AG04449 (cell line): Measurements from ENCODE around the gene ENTPD8.

ENCODE experiments used
- CTCF ChIA-PET: fragments of 350-600 bp; formaldehyde crosslinking; extraction: SDS; loops from one replicate; lab custom pipeline; 2021; ENCODE audit warnings: antibody characterized with exemption; lab: Yijun Ruan, JAX
- POLR2A ChIA-PET: fragments of 400-600, 350-600 bp; formaldehyde crosslinking; extraction: SDS; loops from one replicate; lab custom pipeline; 2020; ENCODE audit warnings: antibody characterized with exemption, inconsistent platforms; lab: Yijun Ruan, JAX
- DNase-seq: peaks from one replicate; pipeline ENCODE4 v3.0.0-alpha.2; 2010; ENCODE audit warnings: low read depth, low spot score
- H3K4me3 ChIP-seq: 2 replicates; pipeline ENCODE4 v1.5.1; 2011; ENCODE audit warnings: low read depth, mild to moderate bottlenecking, control low read depth, low read length
- TF ChIP-seq, protein P1 (sequence below): IDR thresholded peaks from one replicate; pipeline ENCODE4 v1.5.1; 2011; ENCODE audit warnings: mild to moderate bottlenecking, moderate library complexity, low read length, control low read depth, inconsistent platforms; ENCODE audit not compliant: insufficient read depth; ENCODE audit errors: missing control alignments

Gene ENTPD8

DNA sequence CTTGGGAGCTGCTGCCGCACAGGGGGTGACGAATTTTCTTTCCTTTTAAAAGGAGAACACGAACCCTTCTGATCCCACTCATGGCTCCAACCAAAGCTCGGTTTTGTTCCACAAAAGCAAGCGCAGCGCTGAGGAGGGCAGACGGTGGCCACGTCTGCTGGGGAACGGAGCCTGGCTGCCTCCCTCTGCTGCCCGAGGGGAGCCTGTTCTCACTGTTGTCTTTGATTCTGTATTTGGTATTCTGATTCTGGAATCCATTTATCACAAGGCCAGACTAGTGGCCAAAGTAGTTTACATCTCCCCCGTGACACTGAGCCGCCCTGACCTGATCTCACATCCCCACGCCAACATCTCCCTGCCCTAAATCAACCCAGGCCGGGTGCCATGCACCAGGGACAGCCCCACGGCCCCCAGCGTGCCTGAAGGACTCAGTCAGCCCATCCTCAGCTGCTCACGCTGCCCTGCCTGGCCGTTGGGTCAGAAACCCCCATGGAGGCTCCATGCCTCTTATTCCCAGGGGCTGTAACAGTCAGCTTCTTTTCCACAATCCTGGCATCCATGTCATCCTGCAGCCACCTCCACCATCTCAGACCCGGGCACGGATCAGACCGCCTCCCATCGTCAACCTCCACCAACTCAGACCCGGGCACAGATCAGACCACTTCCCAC, 24.7 kb upstream of the ENTPD8 start:
- no peak overlapping the region for H3K4me3 ChIP-seq
- ChIA-PET CTCF (no interaction called here), POLR2A (no interaction called here)
- no peak for DNase-seq
- TF ChIP-seq, protein P1, sequence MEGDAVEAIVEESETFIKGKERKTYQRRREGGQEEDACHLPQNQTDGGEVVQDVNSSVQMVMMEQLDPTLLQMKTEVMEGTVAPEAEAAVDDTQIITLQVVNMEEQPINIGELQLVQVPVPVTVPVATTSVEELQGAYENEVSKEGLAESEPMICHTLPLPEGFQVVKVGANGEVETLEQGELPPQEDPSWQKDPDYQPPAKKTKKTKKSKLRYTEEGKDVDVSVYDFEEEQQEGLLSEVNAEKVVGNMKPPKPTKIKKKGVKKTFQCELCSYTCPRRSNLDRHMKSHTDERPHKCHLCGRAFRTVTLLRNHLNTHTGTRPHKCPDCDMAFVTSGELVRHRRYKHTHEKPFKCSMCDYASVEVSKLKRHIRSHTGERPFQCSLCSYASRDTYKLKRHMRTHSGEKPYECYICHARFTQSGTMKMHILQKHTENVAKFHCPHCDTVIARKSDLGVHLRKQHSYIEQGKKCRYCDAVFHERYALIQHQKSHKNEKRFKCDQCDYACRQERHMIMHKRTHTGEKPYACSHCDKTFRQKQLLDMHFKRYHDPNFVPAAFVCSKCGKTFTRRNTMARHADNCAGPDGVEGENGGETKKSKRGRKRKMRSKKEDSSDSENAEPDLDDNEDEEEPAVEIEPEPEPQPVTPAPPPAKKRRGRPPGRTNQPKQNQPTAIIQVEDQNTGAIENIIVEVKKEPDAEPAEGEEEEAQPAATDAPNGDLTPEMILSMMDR, result no peak

DNA sequence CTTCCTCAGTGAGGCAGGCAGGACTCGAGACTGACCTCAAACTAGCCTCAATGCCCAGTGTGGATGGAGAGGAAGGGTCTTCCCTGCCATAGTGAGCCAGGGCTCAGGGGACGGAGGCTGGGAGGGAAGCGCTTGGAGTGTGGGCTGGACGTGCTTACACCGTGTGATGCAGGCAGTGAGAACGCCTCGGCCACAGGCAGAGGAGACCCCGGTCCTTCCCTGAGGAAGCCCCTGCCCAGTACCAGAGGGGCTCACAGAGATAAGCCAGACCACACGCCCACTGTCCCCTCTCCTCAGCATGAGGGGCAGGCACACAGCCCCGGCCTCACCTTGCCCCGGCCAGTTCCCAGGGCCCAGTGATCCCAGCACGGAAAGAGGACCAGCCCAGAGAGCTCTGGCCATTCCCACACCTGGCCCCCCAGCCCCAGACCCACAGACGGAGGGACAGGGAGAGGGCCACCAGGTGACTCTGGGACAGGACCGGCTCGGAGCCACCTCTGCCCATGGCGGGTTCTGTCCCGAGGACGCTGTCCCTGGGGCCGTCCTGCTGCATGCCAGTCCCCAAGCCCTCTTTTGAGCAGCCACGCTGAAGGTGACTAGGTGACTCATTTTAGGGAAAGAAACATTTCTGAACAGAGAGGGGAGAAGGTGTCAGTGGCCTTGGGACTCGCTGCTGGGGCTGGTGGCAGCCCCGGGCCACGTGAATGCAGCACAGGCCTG, 24.0 kb upstream of the ENTPD8 start:
- ChIA-PET CTCF (no interaction called here), POLR2A (no interaction called here)
- no peak for DNase-seq
- no peak overlapping the region for H3K4me3 ChIP-seq
- TF ChIP-seq, protein P1, result no peak

DNA sequence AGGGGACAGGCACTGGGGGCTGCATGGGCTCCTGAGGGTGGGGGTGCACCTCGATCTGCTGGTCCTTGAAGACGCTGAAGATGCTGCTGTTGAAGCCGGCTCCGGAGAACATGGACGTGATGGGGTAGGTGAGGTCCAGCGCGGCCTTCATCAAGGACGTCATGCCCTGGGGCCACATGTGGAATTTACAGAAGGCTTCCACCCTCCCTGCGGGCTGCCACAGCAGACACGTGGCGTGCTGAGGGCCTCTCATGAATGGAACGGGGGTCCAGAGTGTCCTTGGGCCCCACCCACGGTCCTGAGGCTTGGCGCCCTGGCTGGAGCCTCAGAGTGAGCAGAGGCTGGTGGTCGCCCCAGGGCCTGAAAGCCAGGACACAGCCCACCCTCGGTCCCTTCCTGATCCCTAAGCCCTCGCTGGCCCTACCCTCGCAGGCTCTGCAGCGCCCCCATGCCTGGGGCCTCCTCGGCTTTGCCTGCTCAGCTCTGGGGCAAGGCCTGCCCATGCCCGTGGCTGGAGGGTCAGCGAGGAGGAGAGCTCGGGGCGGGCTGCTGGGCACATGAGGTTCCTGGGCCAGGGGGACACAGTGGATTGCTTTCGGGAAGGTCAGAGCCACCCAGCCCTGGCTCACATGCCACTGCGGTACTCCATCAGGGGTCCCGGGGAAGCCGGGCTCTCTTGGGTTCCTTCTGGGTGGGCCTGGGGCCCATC, 23.3 kb upstream of the ENTPD8 start:
- no peak overlapping the region for H3K4me3 ChIP-seq
- POLR2A ChIA-PET, result no interaction called here
- CTCF ChIA-PET, result no interaction called here
- TF ChIP-seq, protein P1, result no peak
- no peak for DNase-seq

- H3K4me3 ChIP-seq, result no peak overlapping the region
- TF ChIP-seq, protein P1, result no peak
- ChIA-PET POLR2A (no interaction called here), CTCF (no interaction called here)
- no peak for DNase-seq
These were observed 22.8 kb upstream of the ENTPD8 start for GRCh38 chr9:137463931-137464290.

- H3K4me3 ChIP-seq, result no peak overlapping the region
- DNase-seq, result no peak
- TF ChIP-seq, protein P1, result no peak
- CTCF ChIA-PET, result no interaction called here
- POLR2A ChIA-PET, result no interaction called here
These were observed 22.1 kb upstream of the ENTPD8 start for GRCh38 chr9:137462986-137463930.
